A673 (cell line): ENCODE results near the gene SIT1. TPM values are rescaled to one million over a fixed set of nuclear protein-coding genes. Genes with fewer than 3 reads are reported as not detected.

Experiments used
- BruUV-seq: library from RNA; stranded (reverse); fragments of 400-500 nt; replicated peaks from 2 replicates; lab custom pipeline; 2021; lab: Mats Ljungman, UMichigan
- CTCF ChIA-PET: fragments of 300-600 bp; sonication (Branson Sonifier 250); formaldehyde crosslinking; loops from one replicate; lab custom pipeline; 2022; ENCODE audit warnings: antibody characterized with exemption; lab: Charles Lee
- POLR2A ChIA-PET: fragments of 300-600 bp; sonication (Branson Sonifier 250); formaldehyde crosslinking; loops from one replicate; lab custom pipeline; 2022; ENCODE audit warnings: antibody characterized with exemption; ENCODE audit not compliant: low non-redundant PET; lab: Charles Lee
- DNase-seq: peaks from one replicate; pipeline ENCODE4 v3.0.0-alpha.2; 2015; ENCODE audit warnings: low spot score
- H3K27ac ChIP-seq: fragments of 200-600 bp; sonication (generic); 2 replicates; pipeline ENCODE4 v1.5.1; 2016; ENCODE audit warnings: mixed run types, low read depth, mild to moderate bottlenecking, mixed read lengths, antibody characterized with exemption, low read length; ENCODE audit not compliant: poor library complexity, severe bottlenecking
- H3K27me3 ChIP-seq: fragments of 200-600 bp; sonication (generic); replicated peaks from 2 replicates; pipeline ENCODE4 v1.6.1; 2017; ENCODE audit warnings: mixed run types, low read depth, mild to moderate bottlenecking, mixed read lengths, antibody characterized with exemption, low read length; ENCODE audit not compliant: insufficient read depth, poor library complexity
- H3K36me3 ChIP-seq: fragments of 200-600 bp; sonication (generic); 2 replicates; pipeline ENCODE4 v1.6.1; 2016; ENCODE audit warnings: mixed run types, mild to moderate bottlenecking, mixed read lengths, antibody characterized with exemption, low read length; ENCODE audit not compliant: insufficient read depth, poor library complexity, severe bottlenecking
- H3K4me1 ChIP-seq: fragments of 200-600 bp; sonication (generic); 2 replicates; pipeline ENCODE4 v1.6.1; 2017; ENCODE audit warnings: mixed run types, mild to moderate bottlenecking, mixed read lengths, antibody characterized with exemption, low read length; ENCODE audit not compliant: insufficient read depth, poor library complexity, severe bottlenecking
- H3K4me3 ChIP-seq: fragments of 200-600 bp; sonication (generic); 2 replicates; pipeline ENCODE4 v1.5.1; 2016; ENCODE audit warnings: low read depth, mixed run types, mild to moderate bottlenecking, mixed read lengths, low read length; ENCODE audit not compliant: poor library complexity, severe bottlenecking
- H3K9me3 ChIP-seq: fragments of 200-600 bp; sonication (generic); 2 replicates; pipeline ENCODE4 v1.6.1; 2016; ENCODE audit warnings: mixed run types, low read depth, mild to moderate bottlenecking, mixed read lengths, antibody characterized with exemption, low read length; ENCODE audit not compliant: poor library complexity, severe bottlenecking
- CTCF ChIP-seq: fragments of 300-800, 200-600 bp; sonication (generic); conservative IDR thresholded peaks from 2 replicates; pipeline ENCODE4 v1.5.1; 2017; ENCODE audit warnings: low read depth, mild to moderate bottlenecking, antibody characterized with exemption, low read length, moderate library complexity, mixed read lengths
- EZH2 ChIP-seq: fragments of 200-600 bp; sonication (generic); IDR thresholded peaks from 2 replicates; pipeline ENCODE4 v1.6.1; 2017; ENCODE audit warnings: borderline replicate concordance, low read depth, mild to moderate bottlenecking, mixed read lengths, antibody characterized with exemption, low read length; ENCODE audit not compliant: poor library complexity, severe bottlenecking
- intact Hi-C: fragments of 100-400 bp; cut with micrococcal nuclease; formaldehyde crosslinking; loops from one replicate; pipeline ENCODE4 v1.10.0; 2022; ENCODE audit not compliant: unreplicated experiment
- total RNA-seq: library from RNA; stranded (reverse); gene quantifications from 2 replicates; pipeline ENCODE4 v1.2.3, GENCODE V29; 2021

SIT1 gene
- total RNA-seq, 1 experiment from 2014 or later = not detected

GRCh38 chr9:35660966-35661415, 10.3 kb upstream of the SIT1 start:
- Histone ChIP-seq H3K27ac (peak overlapping the region; percentile 25), H3K36me3 (peaks cover 32% of the 10 kb centered on the region), H3K27me3 (no peaks in the 10 kb centered on the region), H3K9me3 (no peaks in the 10 kb centered on the region), H3K4me3 (no peak overlapping the region), H3K4me1 (peaks cover 21% of the 10 kb centered on the region)
- POLR2A ChIA-PET = no interaction called here
- BruUV-seq = no TSS peak
- CTCF ChIA-PET = interaction anchor here (0.5 to 0.9 kb wide), 3 partner anchors 29 to 1580 kb away, joined by 3 to 5 read pairs (median 5); no protein-coding TSS in a partner anchor
- TF ChIP-seq CTCF (peak; percentile 58), EZH2 (no peak)
- peak; percentile 55 for DNase-seq
- intact Hi-C loops = no loop called here

- Histone ChIP-seq H3K9me3 (no peaks in the 10 kb centered on the region), H3K4me1 (peaks cover 21% of the 10 kb centered on the region), H3K27me3 (no peaks in the 10 kb centered on the region), H3K27ac (peak overlapping the region; percentile 97), H3K4me3 (peak overlapping the region; percentile 74), H3K36me3 (peaks cover 32% of the 10 kb centered on the region)
- CTCF ChIA-PET = no interaction called here
- TF ChIP-seq EZH2 (no peak), CTCF (no peak)
- no TSS peak for BruUV-seq
- POLR2A ChIA-PET = no interaction called here
- DNase-seq = peak; percentile 62
- intact Hi-C loops = loop anchor here (5.0 kb wide), 3 partner anchors 73 to 542 kb away; partner anchors contain the start of genes ATOSB, CREB3, SPAG8 and TLN1
Observed at GRCh38 chr9:35659340-35659739, 8.6 kb upstream of the SIT1 start.

- no TSS peak for BruUV-seq
- Histone ChIP-seq H3K4me1 (peaks cover 18% of the 10 kb centered on the region), H3K4me3 (peak overlapping the region; percentile 74), H3K9me3 (no peaks in the 10 kb centered on the region), H3K27ac (peak overlapping the region; percentile 97), H3K27me3 (no peaks in the 10 kb centered on the region), H3K36me3 (peaks cover 32% of the 10 kb centered on the region)
- ChIA-PET CTCF (no interaction called here), POLR2A (no interaction called here)
- intact Hi-C loops = loop anchor here (1.0 to 5.0 kb wide), 4 partner anchors 13 to 542 kb away; partner anchors contain the start of genes ATOSB, CREB3, SPAG8 and TLN1
- TF ChIP-seq EZH2 = no peak
- no peak for TF ChIP-seq CTCF
- peak; percentile 52 for DNase-seq
Observed at GRCh38 chr9:35658968-35659220, 8.2 kb upstream of the SIT1 start.
